ENCODE data around the gene ELL2. TPM values are rescaled to one million over a fixed set of nuclear protein-coding genes. Genes with fewer than 3 reads are reported as not detected.
A peak's percentile ranks its signal among the peaks of the same experiment; 100 is the strongest.

ELL2 gene
- total and polyA plus RNA-seq, 2 of the 13 experiments (the other 11 are each of a cell fraction or from before 2014, with no cell fraction given) = 78.9 to 97.1 TPM

DNA sequence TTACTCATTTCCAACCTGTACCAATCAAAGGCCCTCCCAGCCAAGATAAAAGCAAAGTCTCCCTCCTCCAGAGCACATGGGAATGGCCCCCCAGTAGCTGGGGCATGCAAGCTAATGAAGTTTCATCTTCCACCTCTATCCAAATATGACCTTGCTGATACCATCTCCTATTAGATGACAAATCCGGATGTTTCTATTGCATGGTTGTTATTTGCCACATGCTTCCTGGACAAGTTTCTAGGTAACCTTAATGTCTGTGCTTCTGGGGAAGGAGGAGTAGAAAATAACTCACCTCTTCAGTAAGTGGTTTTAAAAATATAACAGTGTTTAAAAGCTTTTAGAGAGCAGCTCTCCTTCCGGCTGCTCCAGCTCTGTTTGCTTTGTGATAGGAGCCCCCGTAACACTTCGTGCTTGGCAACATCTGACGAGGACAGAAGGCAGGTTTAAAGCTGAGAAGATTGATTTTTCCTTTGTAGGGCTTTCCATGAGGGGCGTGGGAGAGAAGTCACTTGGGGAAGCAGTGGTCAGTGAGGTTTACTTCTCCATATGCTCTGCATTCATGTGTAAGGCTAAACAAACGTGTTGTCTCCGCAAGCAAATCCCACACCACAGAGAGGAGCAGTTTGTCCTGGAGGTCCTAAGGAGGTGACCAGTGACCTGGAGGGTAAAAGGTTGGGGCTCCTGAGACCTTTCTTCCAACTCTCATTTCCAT, 98.8 kb downstream of the ELL2 start (continued):
- TF ChIP-seq, protein P1, sequence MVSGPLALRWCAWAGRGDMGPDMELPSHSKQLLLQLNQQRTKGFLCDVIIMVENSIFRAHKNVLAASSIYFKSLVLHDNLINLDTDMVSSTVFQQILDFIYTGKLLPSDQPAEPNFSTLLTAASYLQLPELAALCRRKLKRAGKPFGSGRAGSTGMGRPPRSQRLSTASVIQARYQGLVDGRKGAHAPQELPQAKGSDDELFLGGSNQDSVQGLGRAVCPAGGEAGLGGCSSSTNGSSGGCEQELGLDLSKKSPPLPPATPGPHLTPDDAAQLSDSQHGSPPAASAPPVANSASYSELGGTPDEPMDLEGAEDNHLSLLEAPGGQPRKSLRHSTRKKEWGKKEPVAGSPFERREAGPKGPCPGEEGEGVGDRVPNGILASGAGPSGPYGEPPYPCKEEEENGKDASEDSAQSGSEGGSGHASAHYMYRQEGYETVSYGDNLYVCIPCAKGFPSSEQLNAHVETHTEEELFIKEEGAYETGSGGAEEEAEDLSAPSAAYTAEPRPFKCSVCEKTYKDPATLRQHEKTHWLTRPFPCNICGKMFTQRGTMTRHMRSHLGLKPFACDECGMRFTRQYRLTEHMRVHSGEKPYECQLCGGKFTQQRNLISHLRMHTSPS (CRISPR knock-in tag; IDR thresholded peaks at IDR 0.05; ENCODE audit: low read depth) = no peak
- TF ChIP-seq ERF (CRISPR knock-in tag; IDR thresholded peaks at IDR 0.05) (no peak), MTA1 (CRISPR knock-in tag; IDR thresholded peaks at IDR 0.05; ENCODE audit: borderline replicate concordance) (no peak), ATF7 (IDR thresholded peaks at IDR 0.05) (no peak), ATF7 (CRISPR knock-in tag; IDR thresholded peaks at IDR 0.05) (no peak), ZNF263 (CRISPR knock-in tag; IDR thresholded peaks at IDR 0.05) (peak; percentile 91), MAFK (conservative IDR thresholded peaks at IDR 0.05 in 1 of 2, IDR thresholded peaks at IDR 0.05 in 1 of 2; ENCODE audit: low read length in 2 of 2) (no peak), ZNF557 (CRISPR knock-in tag; IDR thresholded peaks at IDR 0.05) (no peak), NFRKB (IDR thresholded peaks at IDR 0.05) (no peak), RARA (CRISPR knock-in tag; IDR thresholded peaks at IDR 0.05) (peak; percentile 92), ZNF563 (CRISPR knock-in tag; IDR thresholded peaks at IDR 0.05) (no peak), RBM22 (optimal IDR thresholded peaks at IDR 0.05; ENCODE audit: low read length) (no peak), ZNF329 (CRISPR knock-in tag; IDR thresholded peaks at IDR 0.05; ENCODE audit: low read depth) (no peak)
- TF ChIP-seq, protein P2, sequence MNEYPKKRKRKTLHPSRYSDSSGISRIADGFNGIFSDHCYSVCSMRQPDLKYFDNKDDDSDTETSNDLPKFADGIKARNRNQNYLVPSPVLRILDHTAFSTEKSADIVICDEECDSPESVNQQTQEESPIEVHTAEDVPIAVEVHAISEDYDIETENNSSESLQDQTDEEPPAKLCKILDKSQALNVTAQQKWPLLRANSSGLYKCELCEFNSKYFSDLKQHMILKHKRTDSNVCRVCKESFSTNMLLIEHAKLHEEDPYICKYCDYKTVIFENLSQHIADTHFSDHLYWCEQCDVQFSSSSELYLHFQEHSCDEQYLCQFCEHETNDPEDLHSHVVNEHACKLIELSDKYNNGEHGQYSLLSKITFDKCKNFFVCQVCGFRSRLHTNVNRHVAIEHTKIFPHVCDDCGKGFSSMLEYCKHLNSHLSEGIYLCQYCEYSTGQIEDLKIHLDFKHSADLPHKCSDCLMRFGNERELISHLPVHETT (CRISPR knock-in tag; conservative IDR thresholded peaks at IDR 0.05) = no peak
- TF ChIP-seq, protein P3, sequence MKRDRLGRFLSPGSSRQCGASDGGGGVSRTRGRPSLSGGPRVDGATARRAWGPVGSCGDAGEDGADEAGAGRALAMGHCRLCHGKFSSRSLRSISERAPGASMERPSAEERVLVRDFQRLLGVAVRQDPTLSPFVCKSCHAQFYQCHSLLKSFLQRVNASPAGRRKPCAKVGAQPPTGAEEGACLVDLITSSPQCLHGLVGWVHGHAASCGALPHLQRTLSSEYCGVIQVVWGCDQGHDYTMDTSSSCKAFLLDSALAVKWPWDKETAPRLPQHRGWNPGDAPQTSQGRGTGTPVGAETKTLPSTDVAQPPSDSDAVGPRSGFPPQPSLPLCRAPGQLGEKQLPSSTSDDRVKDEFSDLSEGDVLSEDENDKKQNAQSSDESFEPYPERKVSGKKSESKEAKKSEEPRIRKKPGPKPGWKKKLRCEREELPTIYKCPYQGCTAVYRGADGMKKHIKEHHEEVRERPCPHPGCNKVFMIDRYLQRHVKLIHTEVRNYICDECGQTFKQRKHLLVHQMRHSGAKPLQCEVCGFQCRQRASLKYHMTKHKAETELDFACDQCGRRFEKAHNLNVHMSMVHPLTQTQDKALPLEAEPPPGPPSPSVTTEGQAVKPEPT (CRISPR knock-in tag; IDR thresholded peaks at IDR 0.05; ENCODE audit: low read depth) = no peak
- TF ChIP-seq, protein P4, sequence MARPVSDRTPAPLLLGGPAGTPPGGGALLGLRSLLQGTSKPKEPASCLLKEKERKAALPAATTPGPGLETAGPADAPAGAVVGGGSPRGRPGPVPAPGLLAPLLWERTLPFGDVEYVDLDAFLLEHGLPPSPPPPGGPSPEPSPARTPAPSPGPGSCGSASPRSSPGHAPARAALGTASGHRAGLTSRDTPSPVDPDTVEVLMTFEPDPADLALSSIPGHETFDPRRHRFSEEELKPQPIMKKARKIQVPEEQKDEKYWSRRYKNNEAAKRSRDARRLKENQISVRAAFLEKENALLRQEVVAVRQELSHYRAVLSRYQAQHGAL (CRISPR knock-in tag; IDR thresholded peaks at IDR 0.05; ENCODE audit: not compliant biosample characterization) = no peak
- TF ChIP-seq, protein P5, sequence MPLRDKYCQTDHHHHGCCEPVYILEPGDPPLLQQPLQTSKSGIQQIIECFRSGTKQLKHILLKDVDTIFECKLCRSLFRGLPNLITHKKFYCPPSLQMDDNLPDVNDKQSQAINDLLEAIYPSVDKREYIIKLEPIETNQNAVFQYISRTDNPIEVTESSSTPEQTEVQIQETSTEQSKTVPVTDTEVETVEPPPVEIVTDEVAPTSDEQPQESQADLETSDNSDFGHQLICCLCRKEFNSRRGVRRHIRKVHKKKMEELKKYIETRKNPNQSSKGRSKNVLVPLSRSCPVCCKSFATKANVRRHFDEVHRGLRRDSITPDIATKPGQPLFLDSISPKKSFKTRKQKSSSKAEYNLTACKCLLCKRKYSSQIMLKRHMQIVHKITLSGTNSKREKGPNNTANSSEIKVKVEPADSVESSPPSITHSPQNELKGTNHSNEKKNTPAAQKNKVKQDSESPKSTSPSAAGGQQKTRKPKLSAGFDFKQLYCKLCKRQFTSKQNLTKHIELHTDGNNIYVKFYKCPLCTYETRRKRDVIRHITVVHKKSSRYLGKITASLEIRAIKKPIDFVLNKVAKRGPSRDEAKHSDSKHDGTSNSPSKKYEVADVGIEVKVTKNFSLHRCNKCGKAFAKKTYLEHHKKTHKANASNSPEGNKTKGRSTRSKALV (CRISPR knock-in tag; IDR thresholded peaks at IDR 0.05) = peak; percentile 43; the same call in 1 of the 2 replicates
- TF ChIP-seq, protein P6, sequence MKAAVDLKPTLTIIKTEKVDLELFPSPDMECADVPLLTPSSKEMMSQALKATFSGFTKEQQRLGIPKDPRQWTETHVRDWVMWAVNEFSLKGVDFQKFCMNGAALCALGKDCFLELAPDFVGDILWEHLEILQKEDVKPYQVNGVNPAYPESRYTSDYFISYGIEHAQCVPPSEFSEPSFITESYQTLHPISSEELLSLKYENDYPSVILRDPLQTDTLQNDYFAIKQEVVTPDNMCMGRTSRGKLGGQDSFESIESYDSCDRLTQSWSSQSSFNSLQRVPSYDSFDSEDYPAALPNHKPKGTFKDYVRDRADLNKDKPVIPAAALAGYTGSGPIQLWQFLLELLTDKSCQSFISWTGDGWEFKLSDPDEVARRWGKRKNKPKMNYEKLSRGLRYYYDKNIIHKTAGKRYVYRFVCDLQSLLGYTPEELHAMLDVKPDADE (CRISPR knock-in tag; IDR thresholded peaks at IDR 0.05) = no peak
- TF ChIP-seq, protein P7, sequence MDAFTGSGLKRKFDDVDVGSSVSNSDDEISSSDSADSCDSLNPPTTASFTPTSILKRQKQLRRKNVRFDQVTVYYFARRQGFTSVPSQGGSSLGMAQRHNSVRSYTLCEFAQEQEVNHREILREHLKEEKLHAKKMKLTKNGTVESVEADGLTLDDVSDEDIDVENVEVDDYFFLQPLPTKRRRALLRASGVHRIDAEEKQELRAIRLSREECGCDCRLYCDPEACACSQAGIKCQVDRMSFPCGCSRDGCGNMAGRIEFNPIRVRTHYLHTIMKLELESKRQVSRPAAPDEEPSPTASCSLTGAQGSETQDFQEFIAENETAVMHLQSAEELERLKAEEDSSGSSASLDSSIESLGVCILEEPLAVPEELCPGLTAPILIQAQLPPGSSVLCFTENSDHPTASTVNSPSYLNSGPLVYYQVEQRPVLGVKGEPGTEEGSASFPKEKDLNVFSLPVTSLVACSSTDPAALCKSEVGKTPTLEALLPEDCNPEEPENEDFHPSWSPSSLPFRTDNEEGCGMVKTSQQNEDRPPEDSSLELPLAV (CRISPR knock-in tag; conservative IDR thresholded peaks at IDR 0.05; ENCODE audit: low read depth) = no peak

Measured in HepG2 (cell line).